Measurements from ENCODE around the gene UBQLNL.

- TF ChIP-seq CTCF (IDR thresholded peaks at IDR 0.05) (no peak), POLR2A (IDR thresholded peaks at IDR 0.05) (no peak)
These were observed 20.0 kb upstream of the UBQLNL start for GRCh38 chr11:5536482-5536881.
